WTC11 (cell line): ENCODE results near the gene APOBEC3H. TPM values are rescaled to one million over a fixed set of nuclear protein-coding genes. Genes with fewer than 3 reads are reported as not detected.
A peak's percentile ranks its signal among the peaks of the same experiment; 100 is the strongest.
"Not testable (repeated sequence)": the region's sequence is repeated elsewhere in the genome, so short reads cannot be mapped to it uniquely, and the experiment has no call there.

Experiments used
- ATAC-seq: fragments of 200-7000 bp; cut with Tn5 transposase; 2 replicates; pipeline ENCODE4 v1.10.0; 2021; ENCODE audit warnings: mild to moderate bottlenecking, moderate library complexity
- CTCF ChIA-PET: fragments of 300-600 bp; sonication (Branson Sonifier 250); formaldehyde crosslinking; loops from one replicate; lab custom pipeline; 2021; ENCODE audit warnings: antibody characterized with exemption; lab: Charles Lee
- POLR2A ChIA-PET: fragments of 350-600 bp; sonication (Branson Sonifier 250); formaldehyde crosslinking; loops from one replicate; lab custom pipeline; 2021; ENCODE audit warnings: antibody characterized with exemption; lab: Charles Lee
- DNase-seq: peaks from one replicate; pipeline ENCODE4 v3.0.0; 2021; ENCODE audit warnings: low spot score
- H3K27ac Mint-ChIP-seq: 2 replicates; pipeline ENCODE4 v1.8.0; 2021; ENCODE audit warnings: mixed read lengths
- H3K27me3 Mint-ChIP-seq: 2 replicates; pipeline ENCODE4 v1.8.0; 2021; ENCODE audit warnings: low read depth, mild to moderate bottlenecking, moderate library complexity, mixed read lengths
- H3K36me3 Mint-ChIP-seq: 2 replicates; pipeline ENCODE4 v1.8.0; 2021; ENCODE audit warnings: mixed read lengths
- H3K4me1 Mint-ChIP-seq: 2 replicates; pipeline ENCODE4 v1.8.0; 2022; ENCODE audit warnings: mixed read lengths
- H3K4me3 Mint-ChIP-seq: 2 replicates; pipeline ENCODE4 v1.8.0; 2021; ENCODE audit warnings: mild to moderate bottlenecking, moderate library complexity, mixed read lengths
- H3K9me3 Mint-ChIP-seq: 2 replicates; pipeline ENCODE4 v1.8.0; 2021; ENCODE audit warnings: mixed read lengths
- E2F4 ChIP-seq: sonication (generic); formaldehyde crosslinking; IDR thresholded peaks from 2 replicates; pipeline ENCODE4 v1.8.1; 2022; ENCODE audit warnings: low read depth, mild to moderate bottlenecking, moderate library complexity, missing genetic modification reagents, borderline replicate concordance
- FOXK1 ChIP-seq: sonication (generic); formaldehyde crosslinking; IDR thresholded peaks from 2 replicates; pipeline ENCODE4 v1.8.0; 2022; ENCODE audit warnings: mild to moderate bottlenecking, moderate library complexity, missing genetic modification reagents
- GRHL2 ChIP-seq: fragments of 250-450 bp; sonication (Bioruptor Pico); IDR thresholded peaks from 2 replicates; pipeline ENCODE4 v1.8.0; 2022; ENCODE audit warnings: mild to moderate bottlenecking, moderate library complexity; ENCODE audit not compliant: insufficient replicate concordance, severe bottlenecking
- HMGA2 ChIP-seq: fragments of 250-450 bp; sonication (Bioruptor Pico); IDR thresholded peaks from 2 replicates; pipeline ENCODE4 v1.4.0; 2021; ENCODE audit warnings: mild to moderate bottlenecking, moderate library complexity
- NFATC4 ChIP-seq: fragments of 250-450 bp; sonication (Bioruptor Pico); IDR thresholded peaks from 2 replicates; pipeline ENCODE4 v1.9.0; 2021; ENCODE audit warnings: mild to moderate bottlenecking
- SOX15 ChIP-seq: fragments of 250-450 bp; sonication (Bioruptor Pico); IDR thresholded peaks from 2 replicates; pipeline ENCODE4 v1.9.0; 2021; ENCODE audit warnings: mild to moderate bottlenecking
- TEAD1 ChIP-seq: sonication (generic); formaldehyde crosslinking; IDR thresholded peaks from 2 replicates; pipeline ENCODE4 v1.8.0; 2022; ENCODE audit warnings: mild to moderate bottlenecking, missing genetic modification reagents
- TP53 ChIP-seq: sonication (generic); formaldehyde crosslinking; IDR thresholded peaks from 2 replicates; pipeline ENCODE4 v1.8.1; 2023; ENCODE audit warnings: mild to moderate bottlenecking, missing genetic modification reagents
- ZNF263 ChIP-seq: sonication (generic); formaldehyde crosslinking; IDR thresholded peaks from 2 replicates; pipeline ENCODE4 v1.8.1; 2022; ENCODE audit warnings: low read depth, mild to moderate bottlenecking, moderate library complexity, missing genetic modification reagents
- total RNA-seq: library from RNA; stranded (reverse); gene quantifications from 3 replicates; pipeline ENCODE4 v1.2.3, GENCODE V29; 2021

The APOBEC3H gene
- total RNA-seq, 1 experiment from 2014 or later, result 0.42 TPM

GRCh38 chr22:39077026-39077840 is 19.8 kb upstream of the APOBEC3H start, which contains the start of gene APOBEC3G:
TSS of gene APOBEC3G (plus strand) at chr22:39077275. CDS start at chr22:39077362, 87 bp downstream.
- not testable (repeated sequence) for H3K27ac Mint-ChIP-seq, DNase-seq, ATAC-seq, H3K9me3 Mint-ChIP-seq, H3K27me3 Mint-ChIP-seq, H3K36me3 Mint-ChIP-seq
- TF ChIP-seq ZNF263 (CRISPR knock-in tag), result peak; percentile 95
- ChIA-PET CTCF (interaction anchor here (1.5 kb wide), 2 partner anchors 54 to 74 kb away, joined by 3 to 5 read pairs; no protein-coding TSS in a partner anchor), POLR2A (interaction anchor here (0.6 kb wide), 1 partner anchor 219 kb away, joined by 3 read pairs; no protein-coding TSS in a partner anchor)
- Mint-ChIP-seq H3K4me3 (peak within 1 kb of the TSS; percentile 53), H3K4me1 (peaks cover 50% of the 10 kb centered on the region)

GRCh38 chr22:39077912-39078311 is 19.1 kb upstream of the APOBEC3H start:
- H3K9me3 Mint-ChIP-seq, H3K27me3 Mint-ChIP-seq, H3K27ac Mint-ChIP-seq, DNase-seq, H3K4me3 Mint-ChIP-seq, ATAC-seq, H3K36me3 Mint-ChIP-seq: not testable (repeated sequence)
- CTCF ChIA-PET, result interaction anchor here (1.5 kb wide), 1 partner anchor 53 kb away, joined by 3 read pairs; no protein-coding TSS in a partner anchor
- POLR2A ChIA-PET, result interaction anchor here (0.6 kb wide), 1 partner anchor 220 kb away, joined by 3 read pairs; no protein-coding TSS in a partner anchor
- peaks cover 46% of the 10 kb centered on the region for H3K4me1 Mint-ChIP-seq

- H3K4me1 Mint-ChIP-seq, result peaks cover 45% of the 10 kb centered on the region
- ATAC-seq (no peak), DNase-seq (no peak)
- no peak overlapping the region for H3K27ac Mint-ChIP-seq
- ChIA-PET CTCF (interaction anchor here (1.5 kb wide), 1 partner anchor 53 kb away, joined by 3 read pairs; no protein-coding TSS in a partner anchor), POLR2A (no interaction called here)
- no peaks in the 10 kb centered on the region for H3K36me3 Mint-ChIP-seq
- TF ChIP-seq TEAD1 (CRISPR knock-in tag) (no peak), GRHL2 (CRISPR knock-in tag) (no peak), SOX15 (no peak), FOXK1 (CRISPR knock-in tag) (no peak), HMGA2 (CRISPR knock-in tag) (no peak)
- H3K27me3 Mint-ChIP-seq, result peaks cover 4% of the 10 kb centered on the region; the same call in 1 of the 2 replicates
- no peaks in the 10 kb centered on the region for H3K9me3 Mint-ChIP-seq
- H3K4me3 Mint-ChIP-seq, result no peak overlapping the region
Measured at GRCh38 chr22:39078329-39078728, 18.7 kb upstream of the APOBEC3H start.

GRCh38 chr22:39079054-39079637 is 17.9 kb upstream of the APOBEC3H start:
- not testable (repeated sequence) for H3K27me3 Mint-ChIP-seq, ATAC-seq, H3K9me3 Mint-ChIP-seq, H3K27ac Mint-ChIP-seq, H3K36me3 Mint-ChIP-seq, H3K4me3 Mint-ChIP-seq, DNase-seq
- ChIA-PET POLR2A (interaction anchor here (0.7 kb wide), 2 partner anchors 110 to 250 kb away, joined by 3 to 4 read pairs; no protein-coding TSS in a partner anchor), CTCF (interaction anchor here (1.0 to 1.5 kb wide), 2 partner anchors 52 to 56 kb away, joined by 3 read pairs; no protein-coding TSS in a partner anchor)
- H3K4me1 Mint-ChIP-seq, result peaks cover 40% of the 10 kb centered on the region

GRCh38 chr22:39080052-39080762 is 16.8 kb upstream of the APOBEC3H start:
- peaks cover 33% of the 10 kb centered on the region for H3K4me1 Mint-ChIP-seq
- CTCF ChIA-PET, result interaction anchor here (0.8 to 1.3 kb wide), 3 partner anchors 55 to 449 kb away, joined by 3 read pairs; no protein-coding TSS in a partner anchor
- H3K4me3 Mint-ChIP-seq, result no peak overlapping the region
- H3K27me3 Mint-ChIP-seq, result peaks cover 4% of the 10 kb centered on the region; the same call in 1 of the 2 replicates
- H3K27ac Mint-ChIP-seq, result no peak overlapping the region
- DNase-seq, result no peak
- TF ChIP-seq TP53 (CRISPR knock-in tag) (no peak), E2F4 (CRISPR knock-in tag) (no peak), NFATC4 (CRISPR knock-in tag) (no peak)
- TF ChIP-seq, all 79 proteins: peak for 0
- ATAC-seq, result no peak
- no peaks in the 10 kb centered on the region for H3K36me3 Mint-ChIP-seq
- POLR2A ChIA-PET, result no interaction called here
- H3K9me3 Mint-ChIP-seq, result no peaks in the 10 kb centered on the region
